T-helper 9 cell (primary cell): ENCODE measurements around the gene AHSG.
"Not testable (repeated sequence)": the region's sequence is repeated elsewhere in the genome, so short reads cannot be mapped to it uniquely, and the experiment has no call there.

ENCODE experiments used
- DNase-seq: peaks from one replicate; pipeline ENCODE4 v3.0.0-alpha.2; 2020

AHSG gene

DNA sequence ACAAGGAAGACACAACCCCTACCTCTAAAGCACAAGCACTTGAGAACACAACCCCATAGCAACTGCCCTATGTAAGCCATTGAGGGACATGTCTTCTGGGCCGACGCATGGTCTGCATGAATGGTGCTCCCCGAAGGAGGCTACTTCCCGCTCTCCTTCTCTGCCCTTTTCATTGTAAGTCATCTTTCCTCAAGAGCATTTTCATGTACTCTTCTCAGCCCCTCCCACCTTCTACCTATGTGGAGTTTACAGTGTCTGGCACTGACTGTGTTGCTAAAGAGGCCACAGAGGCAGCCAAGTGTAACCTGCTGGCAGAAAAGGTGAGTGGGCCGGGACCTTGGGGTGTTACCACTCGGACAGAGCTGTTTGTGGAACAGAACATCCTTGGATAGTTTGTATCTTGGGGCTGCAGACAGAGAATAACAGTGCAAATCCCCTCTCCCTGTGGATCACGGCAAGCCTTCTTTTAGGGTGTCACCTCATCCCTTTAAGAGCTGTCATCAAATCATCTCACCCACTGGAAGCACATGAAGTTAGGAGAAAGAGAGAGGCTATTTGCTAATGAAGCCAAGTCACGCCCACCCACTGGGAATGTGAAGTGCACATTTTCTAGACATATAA, 5.6 kb downstream of the AHSG start:
- DNase-seq, result no peak

DNA sequence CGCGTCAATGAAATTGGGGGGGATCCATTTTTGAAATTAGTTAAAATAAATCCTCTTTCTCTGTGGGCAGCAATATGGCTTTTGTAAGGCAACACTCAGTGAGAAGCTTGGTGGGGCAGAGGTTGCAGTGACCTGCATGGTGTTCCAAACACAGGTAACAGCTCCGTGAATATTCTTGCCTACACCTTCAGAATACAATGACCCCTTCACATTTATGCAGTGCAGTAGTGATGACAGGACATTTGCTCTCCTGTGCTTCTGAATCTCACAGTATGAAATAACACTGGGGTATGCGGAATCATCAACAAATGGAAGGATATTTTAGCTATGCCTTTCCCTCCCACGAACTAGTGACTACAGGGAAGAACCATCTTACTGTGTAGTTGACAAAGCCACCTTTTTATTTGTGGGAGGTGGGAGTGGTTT, 6.9 kb downstream of the AHSG start:
- no peak for DNase-seq

DNA sequence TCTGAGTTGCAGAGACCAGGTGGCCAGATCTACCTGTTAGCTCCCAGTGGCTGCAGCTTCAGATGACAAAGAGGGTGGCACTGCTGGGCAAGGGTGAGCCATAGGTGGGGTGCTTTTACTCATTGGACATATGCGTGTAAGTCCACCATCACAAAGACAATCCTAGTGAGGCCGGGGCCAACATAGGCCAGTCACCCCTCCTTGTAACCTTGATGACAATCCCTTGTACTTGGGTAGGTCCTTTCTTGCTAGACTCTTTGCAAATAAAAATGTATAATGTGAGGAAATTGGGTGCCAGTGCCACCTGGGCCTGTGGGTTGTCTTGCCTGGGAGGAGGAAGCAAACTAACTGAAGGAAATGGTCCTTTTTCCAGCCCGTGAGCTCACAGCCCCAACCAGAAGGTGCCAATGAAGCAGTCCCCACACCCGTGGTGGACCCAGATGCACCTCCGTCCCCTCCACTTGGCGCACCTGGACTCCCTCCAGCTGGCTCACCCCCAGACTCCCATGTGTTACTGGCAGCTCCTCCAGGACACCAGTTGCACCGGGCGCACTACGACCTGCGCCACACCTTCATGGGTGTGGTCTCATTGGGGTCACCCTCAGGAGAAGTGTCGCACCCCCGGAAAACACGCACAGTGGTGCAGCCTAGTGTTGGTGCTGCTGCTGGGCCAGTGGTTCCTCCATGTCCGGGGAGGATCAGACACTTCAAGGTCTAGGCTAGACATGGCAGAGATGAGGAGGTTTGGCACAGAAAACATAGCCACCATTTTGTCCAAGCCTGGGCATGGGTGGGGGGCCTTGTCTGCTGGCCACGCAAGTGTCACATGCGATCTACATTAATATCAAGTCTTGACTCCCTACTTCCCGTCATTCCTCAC, 7.6 kb downstream of the AHSG start:
- no peak for DNase-seq

DNA sequence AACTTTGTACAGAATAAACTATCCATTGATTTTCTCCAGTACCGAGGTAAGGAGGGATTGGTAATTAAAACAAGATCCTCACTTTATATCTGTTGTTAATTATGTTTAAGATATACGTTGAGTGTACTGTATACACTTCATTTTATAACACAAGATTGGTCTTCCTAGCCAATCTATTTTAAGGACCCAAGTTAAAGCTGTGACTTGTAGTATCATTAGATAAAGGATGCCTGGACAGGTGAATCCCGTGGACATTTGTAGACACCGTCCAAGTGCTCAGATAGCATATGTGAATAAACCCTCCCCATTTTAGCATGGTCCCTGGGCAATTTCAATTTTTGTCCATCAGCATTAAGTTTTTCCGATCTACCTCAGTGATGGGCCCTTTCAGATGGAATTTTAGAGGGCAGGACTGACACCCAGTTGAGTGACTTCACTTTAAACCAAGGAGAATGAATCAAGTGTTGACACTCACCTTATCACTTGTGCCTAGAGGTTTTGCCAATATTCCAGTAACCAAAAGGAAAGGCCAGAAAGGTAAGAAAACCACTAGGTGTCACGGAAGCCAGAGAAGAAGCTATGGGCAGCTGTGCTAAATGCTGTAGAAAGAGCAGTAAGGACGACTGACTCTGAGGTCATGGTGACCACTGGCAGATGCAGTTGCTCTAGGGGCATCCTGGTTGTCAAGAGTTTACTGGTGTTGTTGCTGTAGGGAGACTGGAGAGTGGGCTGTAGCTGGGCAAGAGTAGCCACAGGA, 9.2 kb downstream of the AHSG start:
- no peak for DNase-seq

DNA sequence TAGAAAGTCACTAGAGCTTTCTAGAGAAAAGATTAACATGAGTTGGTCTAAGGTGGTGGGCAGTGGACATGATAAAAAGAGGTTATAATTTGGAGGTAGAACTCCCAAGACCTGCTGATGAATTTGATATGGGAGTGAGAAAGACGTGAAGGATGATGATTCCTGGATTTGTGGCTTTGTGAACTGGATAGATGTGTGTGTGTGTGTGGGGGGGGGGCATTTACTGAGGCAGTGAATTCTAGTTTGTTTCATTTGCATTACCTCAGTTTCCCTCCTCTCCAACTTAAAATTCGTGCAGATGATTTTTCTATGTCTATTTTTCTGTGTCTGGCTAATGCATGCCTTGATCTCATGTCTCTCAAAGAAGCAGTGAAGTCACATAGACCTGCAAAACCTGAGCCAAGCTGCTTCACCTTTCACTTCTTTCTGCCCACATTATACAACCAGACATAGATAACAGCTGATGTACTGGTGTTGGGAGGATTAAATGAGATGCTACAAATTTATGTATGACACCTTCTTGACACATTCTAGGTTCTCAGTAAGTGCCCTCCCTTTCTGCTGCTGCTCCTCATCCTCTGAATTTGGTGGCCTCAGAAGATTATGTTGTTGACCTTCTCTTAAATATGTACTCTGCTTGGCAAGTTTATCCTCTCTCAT, 9.9 kb downstream of the AHSG start:
- DNase-seq, result no peak

DNA sequence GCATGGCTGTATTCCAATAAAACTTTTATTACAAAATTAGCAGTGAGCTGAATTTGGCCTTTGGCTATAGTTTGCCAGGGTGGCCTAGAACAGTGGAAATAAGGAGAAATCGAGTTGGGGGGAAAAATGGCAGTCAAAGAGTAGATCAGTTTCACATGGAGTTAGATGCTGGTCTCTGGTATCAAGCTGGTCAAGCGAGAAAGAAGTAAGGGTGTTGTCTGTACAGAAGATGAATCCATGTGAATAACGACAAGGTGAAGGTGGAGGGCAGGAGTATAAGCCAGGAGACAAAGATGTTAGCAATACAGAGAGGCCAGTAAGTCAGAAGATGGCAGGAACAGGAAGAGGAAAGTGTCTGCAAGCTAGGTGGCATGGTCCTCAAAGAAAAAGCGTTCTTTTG, 11.7 kb downstream of the AHSG start:
- no peak for DNase-seq

DNA sequence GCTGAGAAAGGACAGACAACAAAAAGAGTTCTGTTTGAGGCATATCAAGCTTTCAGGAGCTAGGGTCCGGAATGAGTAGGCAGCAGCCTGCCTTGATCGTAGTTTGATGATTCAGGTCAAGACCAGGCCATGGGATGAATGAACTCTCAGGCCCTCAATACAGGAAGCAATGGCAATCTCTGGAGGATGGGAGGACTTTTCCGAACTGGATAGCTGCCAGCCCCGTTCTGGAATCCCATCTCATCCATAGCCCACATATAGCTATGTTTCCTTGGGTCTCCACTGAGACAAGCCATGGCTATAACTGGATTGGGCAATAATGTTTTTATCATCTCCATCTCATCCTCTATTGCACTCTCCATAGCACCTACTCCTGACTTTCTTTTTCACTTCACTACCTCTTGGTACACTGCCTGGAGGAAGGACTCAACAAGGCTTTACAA, 12.8 kb downstream of the AHSG start:
- no peak for DNase-seq

DNA sequence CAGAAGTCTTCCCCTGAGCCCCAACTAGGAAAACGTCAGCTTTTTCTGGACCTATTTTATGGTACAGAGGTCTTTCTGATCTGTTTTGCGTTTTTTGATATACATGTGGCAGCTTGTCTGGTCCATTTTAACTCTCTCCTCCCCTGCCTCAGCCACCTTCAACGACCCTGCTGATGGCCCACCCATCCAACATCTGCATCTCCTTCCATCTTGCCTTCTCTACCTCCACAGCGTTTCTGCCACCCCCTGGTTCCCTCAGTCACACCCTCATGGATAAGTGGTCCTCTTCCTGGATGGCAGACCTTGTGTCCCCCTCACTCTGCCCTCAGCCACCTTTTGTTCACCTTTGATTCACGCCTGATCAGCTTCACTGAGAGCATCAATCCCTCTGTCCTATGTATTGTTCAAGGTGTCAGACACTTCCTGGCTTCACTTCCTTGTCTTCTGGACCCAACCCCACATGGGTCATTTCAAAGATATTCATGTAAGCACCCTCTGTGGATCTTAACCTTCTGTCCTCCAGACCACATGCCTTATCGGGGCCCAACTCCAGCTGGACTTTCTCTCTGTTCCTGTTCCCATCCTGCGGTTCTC, 13.5 kb downstream of the AHSG start:
- DNase-seq, result no peak

DNA sequence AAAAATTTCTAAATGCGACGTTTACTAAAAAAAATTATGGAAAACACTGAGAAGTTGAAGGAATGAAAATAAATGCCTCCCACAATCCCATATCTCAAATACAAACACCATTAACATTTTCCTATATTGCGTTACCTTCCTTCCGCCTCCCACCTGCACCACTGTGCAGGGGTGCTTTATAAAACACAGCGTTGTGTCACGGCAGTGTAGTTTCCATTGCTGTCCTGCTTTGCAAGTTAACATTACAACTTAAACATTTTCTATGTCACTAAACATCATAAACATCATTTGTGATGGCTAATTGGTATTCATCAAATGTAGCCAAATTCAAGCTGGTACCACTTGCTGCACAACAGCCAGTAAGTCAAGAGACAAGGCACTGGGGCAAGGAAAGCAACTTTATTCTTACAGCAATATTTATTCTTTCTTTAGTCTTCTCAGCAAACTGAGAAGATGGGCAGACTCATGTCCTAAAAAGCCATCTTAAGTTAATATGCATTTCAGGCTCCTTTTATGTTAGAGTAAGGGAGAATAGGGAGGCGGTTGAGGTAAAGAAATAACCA, 15.1 kb downstream of the AHSG start:
- no peak for DNase-seq

DNA sequence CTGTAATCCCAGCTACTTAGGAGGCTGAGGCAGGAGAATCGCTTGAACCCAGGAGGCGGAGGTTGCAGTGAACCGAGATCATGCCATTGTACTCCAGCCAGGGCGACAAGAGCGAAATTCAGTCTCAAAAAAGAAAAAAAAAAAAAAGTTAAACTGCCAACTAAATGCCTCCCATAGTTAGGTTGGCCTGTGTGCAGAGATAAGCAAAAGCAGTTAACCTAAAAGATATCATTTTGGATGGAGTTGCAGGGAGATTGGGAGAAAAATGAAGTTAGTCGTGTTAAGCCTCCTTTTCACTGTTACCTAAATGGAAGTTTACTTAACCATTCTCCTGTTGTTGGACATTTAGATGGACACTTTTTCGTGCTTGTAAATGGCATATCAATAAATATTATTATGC, 15.9 kb downstream of the AHSG start:
- no peak for DNase-seq

DNA sequence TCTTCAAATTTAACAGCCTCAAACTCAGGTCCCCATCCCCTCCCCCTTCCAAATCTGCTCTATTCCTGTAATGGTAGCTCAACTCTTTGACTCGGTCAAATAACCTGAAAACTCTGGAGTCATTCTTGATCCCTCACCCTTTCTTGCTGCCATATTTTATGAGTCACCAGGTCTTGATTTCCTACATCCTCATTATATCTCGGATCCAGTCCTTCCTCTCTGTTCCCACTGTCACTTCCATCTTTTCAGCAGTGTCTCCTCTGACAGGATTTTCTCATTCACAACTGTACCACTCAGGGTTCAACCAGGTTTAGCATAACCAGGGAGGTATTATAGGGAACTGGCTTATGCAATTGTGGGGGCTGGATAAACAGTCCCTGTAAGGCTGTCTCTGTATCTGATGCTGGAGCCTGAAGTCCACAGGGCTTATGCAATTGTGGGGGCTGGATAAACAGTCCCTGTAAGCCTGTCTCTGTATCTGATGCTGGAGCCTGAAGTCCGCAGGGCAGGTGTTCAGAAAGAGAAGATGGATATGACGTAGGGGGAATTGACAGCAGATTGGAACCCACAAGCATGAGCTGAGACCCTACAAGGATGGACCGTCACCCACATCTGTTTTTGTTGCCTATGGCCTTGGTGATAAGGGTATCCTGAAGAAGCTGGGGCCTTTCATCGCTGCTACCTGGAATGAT, 18.2 kb downstream of the AHSG start:
- no peak for DNase-seq

DNA sequence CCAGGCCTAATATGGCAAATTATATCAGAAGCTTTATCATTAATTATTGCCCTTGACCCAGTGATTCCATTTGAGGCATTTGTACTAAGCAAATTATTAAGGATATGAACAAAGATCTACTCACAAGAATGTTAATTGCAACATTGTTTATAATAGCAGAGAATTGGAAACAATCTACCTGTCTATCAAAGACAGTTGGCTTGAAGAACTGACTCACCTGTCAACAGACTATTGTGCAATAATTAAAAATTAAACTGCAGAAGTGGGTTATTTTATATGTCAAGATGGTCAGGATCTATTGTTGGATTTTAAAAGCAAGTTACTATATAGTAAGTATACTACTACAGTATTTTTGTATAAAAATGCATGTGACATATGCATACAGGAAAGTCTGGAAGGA, 20.6 kb downstream of the AHSG start:
- DNase-seq, result no peak

DNA sequence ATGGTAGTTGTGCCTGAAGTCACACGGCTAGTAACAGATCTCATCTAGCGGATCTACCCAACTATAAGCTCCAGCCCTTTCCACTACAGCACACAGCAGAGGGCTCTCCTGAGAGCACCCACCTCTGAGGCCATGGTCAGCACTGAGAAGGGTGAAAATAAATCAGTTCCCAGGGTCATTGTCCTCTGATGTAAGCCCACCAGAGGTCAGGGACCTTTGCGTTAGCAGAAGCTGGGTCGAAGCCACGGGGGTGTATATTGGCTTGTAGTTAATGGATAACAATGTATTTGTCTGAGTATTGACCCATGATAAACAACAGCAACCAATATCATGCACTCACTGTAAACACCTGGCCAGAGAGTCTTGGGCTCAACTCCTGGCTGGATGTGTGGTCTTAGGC, 21.3 kb downstream of the AHSG start:
- DNase-seq, result not testable (repeated sequence)

DNA sequence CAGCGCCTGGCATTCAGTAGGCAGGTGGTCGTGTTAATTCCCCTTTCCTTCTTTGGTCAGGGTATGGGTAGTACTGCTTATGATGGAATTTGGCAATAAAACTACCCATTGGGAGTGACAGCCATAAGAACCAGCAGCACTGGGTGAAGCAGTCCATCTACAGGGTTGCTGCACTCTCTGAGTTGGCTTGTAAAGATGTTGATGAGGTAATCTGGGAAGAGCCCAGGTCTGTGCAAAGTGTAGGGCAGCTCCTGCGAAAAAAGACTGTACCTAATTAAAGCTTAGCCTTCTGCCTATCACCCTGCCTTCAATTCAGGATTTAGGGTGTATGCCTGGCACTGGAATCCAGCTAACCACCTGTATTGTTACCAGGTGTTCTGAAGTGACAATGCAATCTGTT, 22.7 kb downstream of the AHSG start:
- DNase-seq, result no peak

DNA sequence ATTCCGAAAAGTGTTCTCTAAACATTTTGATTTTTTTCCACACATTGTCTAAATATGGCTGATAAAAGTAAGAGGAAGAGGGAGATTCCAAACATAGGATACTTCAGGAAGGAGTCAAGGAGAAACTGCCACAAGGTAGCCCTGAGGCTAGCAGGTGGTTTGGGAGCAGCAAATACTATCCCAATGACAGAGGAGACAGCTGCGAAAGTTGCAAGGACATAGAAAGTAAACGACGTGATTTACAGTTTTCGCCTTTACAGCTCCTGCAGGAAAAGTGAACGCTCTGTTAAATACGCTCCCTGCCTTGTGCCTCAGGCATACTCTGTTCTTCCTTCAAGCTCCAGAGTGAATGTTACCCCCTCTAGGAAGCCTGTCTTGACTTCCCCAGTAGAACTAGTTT, 23.7 kb downstream of the AHSG start:
- no peak for DNase-seq

DNA sequence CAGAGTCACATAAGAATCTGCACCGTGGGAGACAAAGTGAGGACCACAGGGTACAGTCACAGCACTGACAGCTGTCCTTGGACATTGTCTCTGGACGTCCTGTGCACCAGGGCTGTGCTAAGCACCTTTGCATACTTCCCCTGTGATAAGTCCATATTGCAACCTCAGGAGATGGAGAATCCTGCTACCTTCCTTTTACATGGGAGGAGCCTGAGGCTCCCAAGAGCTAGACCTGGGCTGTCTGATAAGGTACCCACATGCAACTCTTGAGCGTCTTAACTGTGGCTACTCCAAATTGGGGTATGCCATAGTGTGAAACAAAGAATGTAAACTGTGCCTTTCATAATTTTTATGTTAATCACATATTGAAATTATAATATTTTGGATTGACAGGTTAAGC, 24.8 kb downstream of the AHSG start:
- DNase-seq, result no peak

DNA sequence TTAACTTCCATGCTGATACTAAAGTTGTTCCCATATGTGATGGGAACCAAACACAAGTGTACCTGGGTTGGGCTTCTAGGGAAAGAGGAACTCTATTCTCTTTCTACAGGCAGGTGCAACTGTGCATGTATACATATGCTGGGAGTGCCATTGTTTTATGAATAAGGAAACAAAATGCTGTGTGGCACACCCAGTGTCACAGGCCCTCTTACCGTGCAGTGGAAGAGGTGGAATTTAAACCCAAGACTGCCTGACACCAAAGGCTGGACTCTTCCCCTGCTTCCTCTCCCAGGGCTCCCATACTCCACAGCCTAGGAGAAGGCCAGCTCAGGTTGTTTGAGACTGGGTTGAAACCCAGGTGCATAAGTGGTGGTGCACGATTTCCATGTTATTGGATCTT, 25.4 kb downstream of the AHSG start:
- no peak for DNase-seq

DNA sequence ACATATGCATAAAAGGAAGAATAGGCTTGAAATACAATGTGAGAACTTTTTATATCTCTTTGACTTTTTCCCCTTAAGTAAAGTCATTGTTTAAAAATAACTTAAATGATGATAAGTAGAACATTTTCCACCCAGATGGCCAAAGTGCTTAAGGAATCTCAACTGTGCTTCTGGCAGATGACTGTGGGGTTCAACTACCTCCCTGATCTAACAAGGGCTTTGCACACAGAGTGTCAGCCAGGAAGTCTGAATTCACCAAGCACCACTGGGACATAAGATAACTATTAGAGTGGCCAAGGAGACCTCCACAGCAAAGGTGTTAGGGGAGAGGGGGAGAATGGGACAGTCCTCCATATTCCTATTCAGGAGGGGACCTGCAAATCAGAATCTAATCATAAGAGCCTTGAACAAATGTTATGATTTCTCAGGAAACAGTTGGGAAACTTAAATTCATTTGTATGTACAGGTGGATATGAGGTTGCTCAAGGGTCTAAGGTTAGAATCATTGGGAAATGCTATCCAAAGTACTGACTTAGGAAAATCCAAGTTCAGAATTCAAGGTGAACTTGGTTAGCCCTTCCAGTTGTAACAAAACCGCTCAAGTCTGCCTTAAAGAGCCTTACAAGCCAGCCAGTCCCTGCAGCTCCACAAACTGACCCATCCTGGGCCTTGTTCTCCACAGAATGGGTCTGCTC, 27.1 kb downstream of the AHSG start, which contains the start of gene FETUB:
Gene FETUB (plus strand): TSS at position 622 of the 695 bp plus-strand sequence. CDS start 62 bp downstream, at position 684.
- DNase-seq, result no peak

DNA sequence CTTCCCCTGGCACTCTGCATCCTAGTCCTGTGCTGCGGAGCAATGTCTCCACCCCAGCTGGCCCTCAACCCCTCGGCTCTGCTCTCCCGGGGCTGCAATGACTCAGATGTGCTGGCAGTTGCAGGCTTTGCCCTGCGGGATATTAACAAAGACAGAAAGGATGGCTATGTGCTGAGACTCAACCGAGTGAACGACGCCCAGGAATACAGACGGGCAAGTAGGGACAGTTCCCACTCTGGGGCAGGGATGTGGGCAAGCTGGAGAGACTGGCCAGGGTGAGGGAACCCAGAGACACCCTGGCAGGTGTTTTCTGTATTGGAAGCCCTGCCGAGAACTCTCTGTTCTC, 27.6 kb downstream of the AHSG start:
- no peak for DNase-seq

DNA sequence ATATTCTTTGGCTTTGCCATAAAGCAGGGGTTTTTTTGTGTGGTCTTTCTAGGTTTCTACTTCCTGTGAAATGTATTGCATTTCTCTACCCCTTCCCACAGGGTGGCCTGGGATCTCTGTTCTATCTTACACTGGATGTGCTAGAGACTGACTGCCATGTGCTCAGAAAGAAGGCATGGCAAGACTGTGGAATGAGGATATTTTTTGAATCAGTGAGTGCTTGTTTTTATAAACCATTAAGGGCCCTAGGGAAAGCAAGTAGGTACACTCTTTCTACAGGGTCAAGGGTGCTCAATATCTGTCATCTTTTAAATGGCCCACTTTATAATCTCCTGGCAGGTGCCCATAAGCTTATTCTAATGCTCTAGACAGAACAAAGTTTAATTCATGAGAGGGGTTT, 28.1 kb downstream of the AHSG start:
- DNase-seq, result no peak

DNA sequence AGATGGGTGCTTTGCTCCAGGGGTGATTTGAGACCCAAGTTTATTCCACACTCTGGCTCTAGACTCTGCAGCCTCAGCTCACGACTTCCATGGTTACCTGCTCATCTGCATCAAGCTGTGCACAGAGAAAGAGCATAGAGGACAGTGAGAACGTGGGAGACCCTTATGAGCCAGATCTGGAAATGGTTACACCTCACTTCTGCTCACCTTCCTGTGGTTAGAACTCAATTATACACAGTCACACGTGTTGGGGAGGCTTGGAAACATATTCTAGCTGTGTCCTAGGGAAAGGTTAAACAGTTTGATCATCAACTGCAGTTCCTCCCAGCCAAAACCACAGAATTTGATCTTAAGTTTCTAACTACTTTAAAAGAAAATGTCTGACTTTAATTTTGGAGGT, 29.2 kb downstream of the AHSG start:
- DNase-seq, result no peak
